ENCODE results near the gene SNCB. TPM values are rescaled to one million over a fixed set of nuclear protein-coding genes. Genes with fewer than 3 reads are reported as not detected.
"Not testable (repeated sequence)": the region's sequence is repeated elsewhere in the genome, so short reads cannot be mapped to it uniquely, and the experiment has no call there.

SNCB gene
- total RNA-seq, 2 donors from 2014 or later, result not detected

DNA sequence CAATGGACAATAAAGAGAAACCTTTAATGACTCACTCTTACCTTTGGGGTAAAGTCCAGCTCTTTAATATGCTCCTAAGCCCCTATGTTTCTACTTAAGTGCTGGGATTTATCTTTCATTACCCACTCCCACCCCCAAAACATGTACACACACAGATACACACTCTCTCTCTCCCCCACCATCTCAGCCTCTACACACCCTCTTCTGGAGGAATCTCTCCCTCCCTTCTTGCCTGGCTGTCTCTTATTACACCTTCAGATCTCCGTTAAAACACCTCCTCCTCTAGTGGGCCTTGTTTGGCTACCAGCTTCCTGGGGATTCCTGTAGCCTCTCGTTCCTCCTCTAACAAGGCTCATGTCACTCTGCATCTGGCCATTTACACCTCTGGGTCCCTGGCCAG lies 27.2 kb downstream of the SNCB start:
- H3K4me3 Mint-ChIP-seq, result no peak overlapping the region
- H3K27ac Mint-ChIP-seq, result no peak overlapping the region
- no peaks in the 10 kb centered on the region for H3K4me1 Mint-ChIP-seq (ENCODE audit: low read depth in 2 of 2)
- H3K9me3 Mint-ChIP-seq, result no peaks in the 10 kb centered on the region
- peaks cover 0 to 8% of the 10 kb centered on the region in 2 donors for H3K27me3 Mint-ChIP-seq
- ATAC-seq (no peak), DNase-seq (ENCODE audit: low spot score) (no peak)
- H3K36me3 Mint-ChIP-seq, result no peaks in the 10 kb centered on the region

- no peaks in the 10 kb centered on the region for H3K36me3 Mint-ChIP-seq
- peaks cover 0 to 8% of the 10 kb centered on the region in 2 donors for H3K27me3 Mint-ChIP-seq
- no peak overlapping the region for H3K4me3 Mint-ChIP-seq
- ATAC-seq (no peak), DNase-seq (ENCODE audit: low spot score) (no peak)
- H3K9me3 Mint-ChIP-seq, result no peaks in the 10 kb centered on the region
- no peak overlapping the region for H3K27ac Mint-ChIP-seq
- H3K4me1 Mint-ChIP-seq (ENCODE audit: low read depth in 2 of 2), result no peaks in the 10 kb centered on the region
These were observed 28.3 kb downstream of the SNCB start for GRCh38 chr5:176601901-176602482.

DNA sequence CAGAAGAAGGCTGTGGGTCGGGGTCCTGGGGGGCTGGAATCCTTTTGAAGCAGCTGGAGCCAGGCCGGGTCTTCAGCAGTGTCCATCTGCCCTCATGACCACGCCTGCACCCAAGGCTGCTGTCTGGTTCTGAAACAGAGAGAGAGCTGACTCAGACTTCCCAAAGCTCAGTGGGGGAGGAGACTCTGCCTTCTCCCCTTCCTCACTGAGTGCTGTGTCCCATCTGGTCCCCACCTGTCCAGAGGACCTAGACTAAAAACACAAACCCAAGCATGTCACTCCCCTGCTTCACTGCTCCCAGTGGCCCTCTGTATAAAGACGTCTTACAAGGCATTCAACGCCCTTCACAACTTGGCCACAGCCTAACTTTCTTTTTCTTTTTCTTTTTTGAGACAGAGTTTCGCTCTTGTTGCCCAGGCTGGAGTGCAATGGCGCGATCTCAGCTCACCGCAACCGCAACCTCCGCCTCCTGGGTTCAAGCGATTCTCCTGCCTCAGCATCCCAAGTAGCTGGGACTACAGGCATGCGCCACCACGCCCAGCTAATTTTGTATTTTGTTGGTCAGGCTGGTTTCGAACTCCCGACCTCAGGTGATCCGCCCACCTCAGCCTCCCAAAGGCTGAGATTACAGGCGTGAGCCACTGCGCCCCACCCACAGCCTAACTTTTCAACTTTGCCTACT lies 30.4 kb downstream of the SNCB start:
- not testable (repeated sequence) for H3K9me3 Mint-ChIP-seq; H3K27me3 Mint-ChIP-seq; H3K4me1 Mint-ChIP-seq (ENCODE audit: low read depth in 2 of 2); H3K27ac Mint-ChIP-seq; ATAC-seq; H3K4me3 Mint-ChIP-seq; H3K36me3 Mint-ChIP-seq; DNase-seq (ENCODE audit: low spot score)

GRCh38 chr5:176597417-176598389 lies 32.6 kb downstream of the SNCB start:
- Mint-ChIP-seq H3K4me3 (no peak overlapping the region), H3K27me3 (peaks cover 0 to 5% of the 10 kb centered on the region in 2 donors)
- no peak for ATAC-seq

DNA sequence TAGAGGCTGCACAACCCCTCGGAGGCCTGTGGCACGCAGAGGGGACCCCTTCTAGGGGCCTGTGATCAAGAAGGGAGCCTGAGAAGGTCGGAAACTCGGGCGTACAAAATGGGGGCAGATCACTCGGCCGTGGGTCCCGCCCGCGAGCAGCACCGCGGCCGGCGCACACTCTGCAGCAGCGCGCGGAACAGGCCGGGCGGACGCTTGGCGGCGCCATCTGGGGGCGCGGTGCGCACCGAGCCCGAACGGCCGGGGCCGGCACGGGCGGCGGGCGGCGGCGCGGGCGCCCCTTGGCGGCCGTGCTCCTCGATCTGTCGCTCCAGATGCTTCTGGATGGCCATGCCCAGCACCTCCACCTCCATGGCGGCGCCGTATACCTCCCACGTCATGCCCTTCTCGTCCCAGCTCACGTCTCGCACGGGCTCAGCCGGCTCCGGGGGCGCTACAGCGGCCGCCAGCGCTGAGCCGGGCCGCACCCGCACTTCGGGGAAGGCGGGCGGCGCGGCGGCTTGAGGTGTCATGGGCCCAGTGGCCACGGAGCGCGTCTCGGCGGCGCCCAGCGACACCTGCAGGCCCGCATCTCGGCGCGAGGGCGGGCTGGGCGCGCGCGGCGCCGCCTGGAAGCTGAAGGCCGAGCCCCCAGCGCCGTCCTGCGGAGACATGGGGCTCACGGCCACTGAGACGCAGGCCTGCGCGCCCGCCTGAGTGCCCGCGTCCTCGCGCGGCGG lies 33.5 kb downstream of the SNCB start:
- DNase-seq (ENCODE audit: low spot score) (peak; percentile 69), ATAC-seq (peak; percentile 86 to 91)
- Mint-ChIP-seq H3K27ac (no peak overlapping the region), H3K9me3 (no peaks in the 10 kb centered on the region), H3K36me3 (no peaks in the 10 kb centered on the region), H3K4me1 (ENCODE audit: low read depth in 2 of 2) (peaks cover 5% of the 10 kb centered on the region in 2 donors), H3K27me3 (peaks cover 0 to 2% of the 10 kb centered on the region in 2 donors), H3K4me3 (peak overlapping the region; percentile 76)

More at GRCh38 chr5:176597417-176598389, 32.6 kb downstream of the SNCB start:
- H3K27ac Mint-ChIP-seq, result no peak overlapping the region
- DNase-seq (ENCODE audit: low spot score), result no peak
- peaks cover 5% of the 10 kb centered on the region in 2 donors for H3K4me1 Mint-ChIP-seq (ENCODE audit: low read depth in 2 of 2)
- H3K36me3 Mint-ChIP-seq, result no peaks in the 10 kb centered on the region
- H3K9me3 Mint-ChIP-seq, result no peaks in the 10 kb centered on the region

DNA sequence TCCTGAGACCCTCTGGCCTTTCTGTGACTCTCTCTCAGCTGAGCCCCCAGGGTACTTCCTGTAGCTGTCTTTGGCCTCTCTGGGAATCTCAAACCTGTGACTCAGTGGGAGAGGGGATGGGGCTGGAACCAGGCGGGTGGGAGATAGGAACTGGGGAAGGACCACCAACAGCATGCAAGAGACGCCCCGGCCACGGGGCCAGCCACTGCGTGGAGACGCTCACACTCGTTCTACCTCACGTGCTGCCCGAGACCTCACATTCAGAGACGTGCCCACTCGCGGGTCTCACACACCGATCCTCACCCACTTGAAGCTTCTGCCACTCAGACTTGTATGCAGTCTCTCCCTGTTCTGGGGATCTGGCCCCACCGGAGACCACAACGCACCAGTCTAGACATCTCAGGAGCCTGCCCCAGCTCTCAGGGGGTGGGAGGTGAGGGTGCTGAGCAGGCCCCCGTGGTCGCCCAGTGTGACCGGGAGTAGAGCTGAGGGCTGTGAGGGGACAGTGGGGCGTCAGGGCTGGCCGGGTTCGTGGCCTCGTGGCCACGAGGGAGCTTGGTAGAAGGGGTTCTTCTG lies 34.2 kb downstream of the SNCB start:
- no peak for ATAC-seq
- Mint-ChIP-seq H3K4me3 (peak overlapping the region; percentile 76), H3K36me3 (no peaks in the 10 kb centered on the region), H3K27me3 (peaks cover 0 to 2% of the 10 kb centered on the region in 2 donors), H3K9me3 (no peaks in the 10 kb centered on the region), H3K4me1 (ENCODE audit: low read depth in 2 of 2) (peaks cover 5% of the 10 kb centered on the region in 2 donors), H3K27ac (no peak overlapping the region)
- no peak for DNase-seq (ENCODE audit: low spot score)

GRCh38 chr5:176595386-176595943 lies 34.9 kb downstream of the SNCB start:
- no peak for DNase-seq (ENCODE audit: low spot score)
- Mint-ChIP-seq H3K27me3 (peaks cover 0 to 2% of the 10 kb centered on the region in 2 donors), H3K36me3 (no peaks in the 10 kb centered on the region), H3K27ac (no peak overlapping the region), H3K4me3 (no peak overlapping the region), H3K4me1 (ENCODE audit: low read depth in 2 of 2) (peaks cover 5% of the 10 kb centered on the region in 2 donors), H3K9me3 (no peaks in the 10 kb centered on the region)
- ATAC-seq, result no peak

GRCh38 chr5:176594554-176594953 lies 35.8 kb downstream of the SNCB start:
- DNase-seq (ENCODE audit: low spot score) (no peak), ATAC-seq (no peak)
- Mint-ChIP-seq H3K36me3 (no peaks in the 10 kb centered on the region), H3K9me3 (no peaks in the 10 kb centered on the region), H3K4me1 (ENCODE audit: low read depth in 2 of 2) (peaks cover 5% of the 10 kb centered on the region in 2 donors), H3K27me3 (peaks cover 0 to 2% of the 10 kb centered on the region in 2 donors), H3K4me3 (no peak overlapping the region), H3K27ac (no peak overlapping the region)

DNA sequence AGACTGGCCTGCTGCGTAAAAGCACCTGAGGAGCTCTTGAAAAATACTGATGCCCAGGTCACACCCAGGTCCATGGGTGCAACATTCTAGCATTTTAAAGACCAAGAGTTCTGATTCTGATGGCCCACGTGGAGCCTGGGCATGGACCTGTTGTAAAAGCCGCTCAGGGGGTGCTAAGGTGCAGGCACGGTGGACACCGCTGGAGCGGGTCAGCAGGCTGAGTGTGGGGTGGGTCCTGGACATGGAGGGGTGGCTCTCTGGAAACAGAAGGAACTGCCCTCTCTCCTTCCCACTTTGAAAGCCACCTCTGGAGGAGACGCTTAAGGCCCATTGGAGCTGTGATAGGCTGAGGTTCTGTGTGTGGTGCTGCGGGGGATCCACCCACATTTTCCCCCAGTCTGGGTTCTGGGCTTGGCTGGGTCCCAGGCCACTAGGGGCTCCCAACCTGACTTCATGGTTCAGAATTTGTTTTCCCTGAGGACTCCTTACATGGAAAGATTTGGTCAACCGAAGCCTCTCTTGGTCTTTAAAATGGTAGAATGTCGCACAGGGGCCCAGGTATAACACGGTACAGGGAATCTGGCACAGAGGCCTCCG lies 37.0 kb downstream of the SNCB start:
- Mint-ChIP-seq H3K4me3 (no peak overlapping the region), H3K27me3 (no peaks in the 10 kb centered on the region), H3K4me1 (ENCODE audit: low read depth in 2 of 2) (peaks cover 5 to 7% of the 10 kb centered on the region in 2 donors), H3K36me3 (no peaks in the 10 kb centered on the region), H3K27ac (no peak overlapping the region), H3K9me3 (no peaks in the 10 kb centered on the region)
- no peak for DNase-seq (ENCODE audit: low spot score)
- ATAC-seq, result no peak

DNA sequence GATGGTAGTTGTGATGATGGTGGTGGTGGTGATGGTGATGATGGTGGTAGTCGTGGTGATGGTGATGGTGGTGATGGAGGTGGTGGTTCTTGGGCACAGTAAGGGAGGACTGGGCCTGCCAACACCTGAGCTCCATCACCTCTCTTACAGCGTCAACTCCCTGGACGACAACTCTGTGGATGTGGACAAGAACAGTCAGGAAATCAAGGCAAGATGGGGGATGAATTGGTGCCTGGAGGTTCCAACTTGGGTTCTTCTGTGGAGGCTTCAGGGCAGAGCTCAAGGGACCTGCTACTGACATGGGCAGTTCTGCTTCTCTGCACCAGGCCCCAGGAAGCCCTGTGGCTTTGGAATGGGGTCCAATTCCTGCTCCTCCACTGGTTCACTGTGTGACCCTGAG lies 37.8 kb downstream of the SNCB start:
- H3K27me3 Mint-ChIP-seq, result no peaks in the 10 kb centered on the region
- ATAC-seq (no peak), DNase-seq (ENCODE audit: low spot score) (no peak)
- no peak overlapping the region for H3K4me3 Mint-ChIP-seq
- H3K27ac Mint-ChIP-seq, result no peak overlapping the region
- H3K36me3 Mint-ChIP-seq, result no peaks in the 10 kb centered on the region
- H3K4me1 Mint-ChIP-seq (ENCODE audit: low read depth in 2 of 2), result peaks cover 5 to 9% of the 10 kb centered on the region in 2 donors
- H3K9me3 Mint-ChIP-seq, result no peaks in the 10 kb centered on the region

GRCh38 chr5:176591667-176592066 lies 38.7 kb downstream of the SNCB start:
- not testable (repeated sequence) for DNase-seq (ENCODE audit: low spot score); H3K4me1 Mint-ChIP-seq (ENCODE audit: low read depth in 2 of 2); ATAC-seq; H3K27me3 Mint-ChIP-seq; H3K9me3 Mint-ChIP-seq; H3K4me3 Mint-ChIP-seq; H3K36me3 Mint-ChIP-seq; H3K27ac Mint-ChIP-seq

DNA sequence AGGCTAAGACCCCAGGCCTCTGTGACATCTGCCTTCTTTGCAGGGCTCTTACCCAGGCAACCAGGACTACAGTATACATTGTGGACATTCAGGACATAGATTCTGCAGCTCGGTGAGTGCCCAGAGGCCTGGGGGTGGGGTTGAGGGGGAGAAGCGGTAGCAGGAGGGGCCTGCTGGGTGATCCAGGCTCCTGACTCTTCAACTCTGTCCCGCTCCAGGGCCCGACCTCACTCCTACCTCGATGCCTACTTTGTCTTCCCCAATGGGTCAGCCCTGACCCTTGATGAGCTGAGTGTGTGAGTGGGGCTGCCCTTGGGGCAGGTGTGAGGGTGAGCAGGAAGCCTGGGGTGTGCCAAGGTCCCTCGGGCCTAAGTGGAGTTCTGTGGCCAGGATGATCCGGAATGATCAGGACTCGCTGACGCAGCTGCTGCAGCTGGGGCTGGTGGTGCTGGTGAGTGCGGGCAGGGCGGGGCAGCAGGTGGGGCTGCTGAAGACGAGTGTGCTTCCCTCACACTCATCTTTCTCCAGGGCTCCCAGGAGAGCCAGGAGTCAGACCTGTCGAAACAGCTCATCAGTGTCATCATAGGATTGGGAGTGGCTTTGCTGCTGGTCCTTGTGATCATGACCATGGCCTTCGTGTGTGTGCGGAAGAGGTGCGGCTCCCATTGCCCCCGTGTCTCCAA lies 40.2 kb downstream of the SNCB start:
- no peaks in the 10 kb centered on the region for H3K9me3 Mint-ChIP-seq
- H3K36me3 Mint-ChIP-seq, result no peaks in the 10 kb centered on the region
- no peaks in the 10 kb centered on the region for H3K27me3 Mint-ChIP-seq
- H3K4me1 Mint-ChIP-seq (ENCODE audit: low read depth in 2 of 2), result peaks cover 0 to 4% of the 10 kb centered on the region in 2 donors
- no peak overlapping the region for H3K27ac Mint-ChIP-seq
- no peak for DNase-seq (ENCODE audit: low spot score)
- no peak overlapping the region for H3K4me3 Mint-ChIP-seq
- no peak for ATAC-seq
